Lung (tissue), 12 donors: ENCODE measurements around the gene DRAM2. TPM values are rescaled to one million over a fixed set of nuclear protein-coding genes. Genes with fewer than 3 reads are reported as not detected.

Experiments used
- ATAC-seq: fragments of 200-7000 bp; cut with Tn5 transposase; one replicate; pipeline ENCODE4 v1.9.1; 2020; ENCODE audit warnings: moderate number of reproducible peaks; ENCODE audit not compliant: insufficient read depth, low FRiP score
- DNase-seq, 3 donors: peaks; one replicate each; pipeline ENCODE4 v3.0.0-alpha.2; 2013 to 2017
- H3K27ac ChIP-seq, 2 donors: one replicate each; pipeline ENCODE4 v1.5.1; 2013; ENCODE audit warnings: mild to moderate bottlenecking in 2 of 2, moderate library complexity in 2 of 2, control low read depth in 1 of 2, inconsistent platforms in 1 of 2, low read depth in 1 of 2, low read length in 1 of 2
- H3K27me3 ChIP-seq, 3 donors: one replicate each; pipeline ENCODE4 v1.5.1; 2013; ENCODE audit warnings: low read length in 2 of 3; ENCODE audit not compliant: control insufficient read depth in 3 of 3, insufficient read depth in 3 of 3
- H3K36me3 ChIP-seq, 4 donors: one replicate each; pipeline ENCODE4 v1.5.1; 2013; ENCODE audit warnings: low read length in 4 of 4, mild to moderate bottlenecking in 1 of 4, moderate library complexity in 1 of 4; ENCODE audit not compliant: control insufficient read depth in 4 of 4, insufficient read depth in 4 of 4
- H3K4me1 ChIP-seq, 5 donors: one replicate each; pipeline ENCODE4 v1.5.1; 2013; ENCODE audit warnings: low read length in 5 of 5, mild to moderate bottlenecking in 2 of 5, moderate library complexity in 1 of 5; ENCODE audit not compliant: control insufficient read depth in 5 of 5, insufficient read depth in 5 of 5
- H3K4me3 ChIP-seq: one replicate; pipeline ENCODE4 v1.5.1; 2013; ENCODE audit warnings: mild to moderate bottlenecking, control low read depth, moderate library complexity
- H3K9ac ChIP-seq, 2 donors: one replicate each; pipeline ENCODE4 v1.5.1; 2013; ENCODE audit warnings: low read length in 2 of 2, control low read depth in 1 of 2; ENCODE audit not compliant: insufficient read depth in 1 of 2
- H3K9me3 ChIP-seq, 4 donors: one replicate each; pipeline ENCODE4 v1.5.1; 2013; ENCODE audit warnings: low read length in 3 of 4, mild to moderate bottlenecking in 1 of 4, moderate library complexity in 1 of 4; ENCODE audit not compliant: control insufficient read depth in 4 of 4, insufficient read depth in 3 of 4
- CTCF ChIP-seq: IDR thresholded peaks from 2 replicates; pipeline ENCODE4 v1.5.1; 2012; ENCODE audit warnings: mild to moderate bottlenecking; ENCODE audit errors: control extremely low read depth, extremely low read depth
- whole genome bisulfite sequencing, 2 donors: extraction: QIAGEN DNeasy Blood & Tissue Kit; methylation state at CpG; one replicate each; pipeline ENCODE4 v1.1.7; 2013; 5-methylcytosine and 5-hydroxymethylcytosine counted together
- polyA plus RNA-seq, 2 donors: library from polyadenylated mRNA; stranded (reverse); fragments of 200-250 nt; gene quantifications; one replicate each; pipeline ENCODE4 v1.2.1, GENCODE V29; 2013
- total RNA-seq, 2 donors: library from RNA; depleted of rRNA in 1 of 2; stranded (reverse); fragments of >200 nt in 1 of 2; gene quantifications; one replicate each; pipeline ENCODE4 v1.2.1, GENCODE V29; 2014 to 2021
- donor health status: control.
- donor health status: control.
- donor health status: Bipolar disorder and iron deficiency.
- donor health status: healthy.
- donor health status: DM: yes; HTN: yes; CAD: no.

DRAM2 gene
- total and polyA plus RNA-seq, 4 donors = 28.2 to 76.1 (median 40.4) TPM

GRCh38 chr1:111089638-111090037 is 50.3 kb downstream of the DRAM2 start:
- Histone ChIP-seq H3K27me3 (no peaks in the 10 kb centered on the region), H3K4me1 (no peaks in the 10 kb centered on the region), H3K9ac (no peak overlapping the region), H3K27ac (no peak overlapping the region), H3K9me3 (peaks cover 0 to 6% (median 2%) of the 10 kb centered on the region in 4 donors), H3K36me3 (no peaks in the 10 kb centered on the region), H3K4me3 (no peak overlapping the region)
- no peak for DNase-seq
- no peak for TF ChIP-seq CTCF
- no peak for ATAC-seq

- Histone ChIP-seq H3K27me3 (no peaks in the 10 kb centered on the region), H3K36me3 (no peaks in the 10 kb centered on the region), H3K27ac (no peak overlapping the region), H3K4me3 (no peak overlapping the region), H3K9ac (no peak overlapping the region), H3K9me3 (peaks cover 0 to 6% (median 4%) of the 10 kb centered on the region in 4 donors), H3K4me1 (no peaks in the 10 kb centered on the region)
- DNase-seq = no peak
- ATAC-seq = no peak
- no peak for TF ChIP-seq CTCF
Observed at GRCh38 chr1:111085676-111086075, 54.2 kb downstream of the DRAM2 start.

GRCh38 chr1:111084999-111085398 is 54.9 kb downstream of the DRAM2 start:
- no peak for DNase-seq
- Histone ChIP-seq H3K36me3 (no peaks in the 10 kb centered on the region), H3K9ac (no peak overlapping the region), H3K27ac (no peak overlapping the region), H3K9me3 (peaks cover 0 to 5% (median 3%) of the 10 kb centered on the region in 4 donors), H3K4me3 (no peak overlapping the region), H3K4me1 (no peaks in the 10 kb centered on the region), H3K27me3 (no peaks in the 10 kb centered on the region)
- no peak for ATAC-seq
- WGBS, 2 donors = 70 to 73% methylated on average over 2 of the region's 2 CpGs
- no peak for TF ChIP-seq CTCF
